Left ventricle myocardium inferior (tissue), 1 donor: Measurements from ENCODE around the gene CYP26C1. TPM values are rescaled to one million over a fixed set of nuclear protein-coding genes. Genes with fewer than 3 reads are reported as not detected.

Experiments
- DNase-seq: peaks from one replicate; pipeline ENCODE4 v3.0.0-alpha.2; 2020
- H3K27ac ChIP-seq: fragments of 200-600 bp; replicated peaks from 2 replicates; pipeline ENCODE4 v1.8.0; 2021
- H3K27me3 ChIP-seq: fragments of 200-600 bp; 2 replicates; pipeline ENCODE4 v1.8.0; 2021; ENCODE audit warnings: low read depth
- H3K36me3 ChIP-seq: fragments of 200-600 bp; 2 replicates; pipeline ENCODE4 v1.8.0; 2021
- H3K4me1 ChIP-seq: fragments of 200-600 bp; 2 replicates; pipeline ENCODE4 v1.8.0; 2021
- H3K4me3 ChIP-seq: fragments of 200-600 bp; 2 replicates; pipeline ENCODE4 v1.8.0; 2021; ENCODE audit warnings: mild to moderate bottlenecking, moderate library complexity
- H3K9me3 ChIP-seq: fragments of 200-600 bp; replicated peaks from 2 replicates; pipeline ENCODE4 v1.8.0; 2021
- intact Hi-C: fragments of 100-400 bp; cut with micrococcal nuclease; formaldehyde crosslinking; loops from one replicate; pipeline ENCODE4 v1.11.0; 2022
- total RNA-seq: library from RNA; stranded (reverse); fragmentation: NEBNext Ultra II Directional; extraction: Animal tissue kit (Norgen Biotek cat#: 25700); gene quantifications from one replicate; pipeline ENCODE4 v1.2.1, GENCODE V29; 2021
- TF ChIP-seq, protein P1 (sequence below): fragments of 200-600 bp; IDR thresholded peaks from 2 replicates; pipeline ENCODE4 v1.8.0; 2021; ENCODE audit warnings: antibody characterized with exemption, mild to moderate bottlenecking, borderline replicate concordance
- donor health status: DM: no; HTN: yes; CAD: no; lungs with severe emphysema.

The CYP26C1 gene
- total RNA-seq, 1 donor from 2014 or later, result not detected

DNA sequence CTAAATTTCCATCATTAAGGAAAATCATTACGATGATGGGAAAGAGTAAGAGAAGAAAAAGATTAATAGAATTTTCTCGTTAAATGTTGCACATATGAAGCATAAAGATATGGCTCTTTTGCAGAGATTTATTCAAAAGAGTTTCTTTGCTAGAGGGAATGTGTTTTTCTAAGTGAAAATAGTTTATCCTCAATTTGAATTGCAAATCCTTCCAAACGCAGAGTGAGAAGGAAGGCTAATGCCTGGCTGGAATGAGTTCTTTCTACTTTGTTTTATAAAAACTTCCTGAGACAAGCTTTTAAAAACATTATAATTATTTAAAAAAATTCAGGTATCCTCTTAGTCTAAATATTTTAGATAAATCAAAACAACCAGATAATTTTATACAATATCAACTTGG lies 27.2 kb downstream of the CYP26C1 start:
- H3K27me3 ChIP-seq, result peaks cover 36% of the 10 kb centered on the region
- no peaks in the 10 kb centered on the region for H3K9me3 ChIP-seq
- DNase-seq, result no peak
- H3K36me3 ChIP-seq, result no peaks in the 10 kb centered on the region
- H3K4me3 ChIP-seq, result no peak overlapping the region
- TF ChIP-seq, protein P1, sequence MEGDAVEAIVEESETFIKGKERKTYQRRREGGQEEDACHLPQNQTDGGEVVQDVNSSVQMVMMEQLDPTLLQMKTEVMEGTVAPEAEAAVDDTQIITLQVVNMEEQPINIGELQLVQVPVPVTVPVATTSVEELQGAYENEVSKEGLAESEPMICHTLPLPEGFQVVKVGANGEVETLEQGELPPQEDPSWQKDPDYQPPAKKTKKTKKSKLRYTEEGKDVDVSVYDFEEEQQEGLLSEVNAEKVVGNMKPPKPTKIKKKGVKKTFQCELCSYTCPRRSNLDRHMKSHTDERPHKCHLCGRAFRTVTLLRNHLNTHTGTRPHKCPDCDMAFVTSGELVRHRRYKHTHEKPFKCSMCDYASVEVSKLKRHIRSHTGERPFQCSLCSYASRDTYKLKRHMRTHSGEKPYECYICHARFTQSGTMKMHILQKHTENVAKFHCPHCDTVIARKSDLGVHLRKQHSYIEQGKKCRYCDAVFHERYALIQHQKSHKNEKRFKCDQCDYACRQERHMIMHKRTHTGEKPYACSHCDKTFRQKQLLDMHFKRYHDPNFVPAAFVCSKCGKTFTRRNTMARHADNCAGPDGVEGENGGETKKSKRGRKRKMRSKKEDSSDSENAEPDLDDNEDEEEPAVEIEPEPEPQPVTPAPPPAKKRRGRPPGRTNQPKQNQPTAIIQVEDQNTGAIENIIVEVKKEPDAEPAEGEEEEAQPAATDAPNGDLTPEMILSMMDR, result no peak
- no peaks in the 10 kb centered on the region for H3K4me1 ChIP-seq
- intact Hi-C loops, result no loop called here
- no peak overlapping the region for H3K27ac ChIP-seq

DNA sequence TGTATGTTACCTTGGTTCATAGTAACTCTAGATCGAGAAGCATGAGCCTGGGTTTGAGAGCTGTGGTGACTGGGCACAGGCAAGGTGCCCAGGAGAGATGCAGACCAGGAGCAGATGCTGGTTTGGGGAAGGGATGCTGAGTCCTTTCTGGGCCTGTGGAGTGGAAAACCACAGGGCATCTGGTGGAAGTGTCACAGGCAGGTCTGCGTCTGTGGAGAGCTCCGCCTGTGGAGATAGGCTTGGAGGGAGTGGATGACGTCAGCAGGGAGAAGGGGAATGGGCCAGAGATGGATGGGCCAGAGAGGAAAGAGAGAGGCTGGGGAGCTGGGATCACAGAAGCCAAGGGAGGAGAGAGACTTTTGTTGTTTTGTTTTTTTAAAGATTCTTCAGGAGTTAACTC lies 27.9 kb downstream of the CYP26C1 start:
- no peaks in the 10 kb centered on the region for H3K4me1 ChIP-seq
- DNase-seq, result no peak

DNA sequence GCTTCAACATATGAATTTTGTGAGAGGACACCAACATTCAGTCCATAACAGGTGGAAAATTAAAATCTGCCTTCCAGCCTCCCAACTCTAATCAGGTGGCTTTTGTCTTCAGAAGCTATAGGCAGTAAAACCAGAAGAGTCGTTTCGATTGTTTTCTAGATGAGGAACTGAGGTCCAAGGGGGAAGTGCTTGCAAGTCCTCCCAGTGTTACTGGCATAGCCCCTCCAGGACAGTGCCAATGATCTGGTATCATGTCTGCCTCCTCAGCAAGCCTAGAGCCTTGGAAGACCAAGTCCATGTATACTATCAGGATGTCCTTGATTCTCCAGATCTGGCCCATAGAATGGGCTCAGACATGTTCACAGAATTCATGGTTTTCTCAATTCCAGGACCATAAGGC lies 30.0 kb downstream of the CYP26C1 start:
- no peaks in the 10 kb centered on the region for H3K9me3 ChIP-seq
- H3K36me3 ChIP-seq, result no peaks in the 10 kb centered on the region
- DNase-seq, result no peak
- no peak overlapping the region for H3K4me3 ChIP-seq
- intact Hi-C loops, result no loop called here
- TF ChIP-seq, protein P1, result no peak
- peaks cover 36% of the 10 kb centered on the region for H3K27me3 ChIP-seq
- no peaks in the 10 kb centered on the region for H3K4me1 ChIP-seq
- H3K27ac ChIP-seq, result no peak overlapping the region

More for the DNA sequence above, 27.9 kb downstream of the CYP26C1 start:
- no peaks in the 10 kb centered on the region for H3K36me3 ChIP-seq
- H3K27me3 ChIP-seq, result peaks cover 36% of the 10 kb centered on the region
- H3K9me3 ChIP-seq, result no peaks in the 10 kb centered on the region
- no peak overlapping the region for H3K27ac ChIP-seq
- no peak overlapping the region for H3K4me3 ChIP-seq
- intact Hi-C loops, result no loop called here
- TF ChIP-seq, protein P1, result no peak

DNA sequence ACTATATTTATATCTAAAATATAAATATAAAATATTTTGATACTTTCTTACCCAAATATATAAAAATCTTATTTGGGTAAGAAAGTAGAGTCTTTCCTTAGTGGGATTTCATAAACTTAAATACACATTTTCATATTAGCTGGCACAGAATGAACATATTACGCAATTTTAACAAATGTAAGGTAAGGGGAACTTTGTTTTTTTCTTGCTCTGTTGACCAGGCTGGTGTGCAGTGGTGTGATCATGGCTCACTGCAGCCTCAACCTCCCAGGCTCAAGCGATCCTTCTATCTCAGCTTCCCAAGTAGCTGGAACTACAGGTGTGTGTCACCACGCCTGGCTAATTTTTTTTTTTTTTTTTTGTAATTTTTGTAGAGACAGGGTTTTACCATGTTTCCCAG lies 31.4 kb downstream of the CYP26C1 start:
- intact Hi-C loops, result no loop called here
- no peak for DNase-seq
- Histone ChIP-seq H3K4me3 (no peak overlapping the region), H3K4me1 (no peaks in the 10 kb centered on the region), H3K9me3 (no peaks in the 10 kb centered on the region), H3K27ac (no peak overlapping the region), H3K36me3 (no peaks in the 10 kb centered on the region), H3K27me3 (peaks cover 27% of the 10 kb centered on the region)
- TF ChIP-seq, protein P1, result no peak

DNA sequence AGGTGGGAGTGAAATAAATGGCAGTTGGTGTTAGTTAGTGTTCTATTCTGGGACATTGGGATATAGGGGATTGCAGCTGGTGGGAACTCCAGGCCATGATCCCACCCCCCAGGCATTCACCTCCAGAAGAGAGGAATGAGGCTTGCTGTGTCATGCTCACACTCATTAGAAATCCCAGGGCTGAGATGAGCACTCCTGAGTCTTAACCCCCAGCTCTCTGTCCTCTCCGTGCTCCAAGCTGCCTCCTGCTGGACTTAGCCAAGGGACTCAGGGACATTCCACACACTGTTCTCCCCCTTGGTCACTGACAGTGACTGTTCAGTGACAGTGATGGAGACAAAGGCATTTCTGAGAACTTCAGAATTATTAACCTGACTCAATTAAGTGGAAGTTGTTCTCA lies 34.6 kb downstream of the CYP26C1 start:
- Histone ChIP-seq H3K27me3 (peaks cover 22% of the 10 kb centered on the region), H3K27ac (no peak overlapping the region), H3K4me1 (no peaks in the 10 kb centered on the region), H3K36me3 (no peaks in the 10 kb centered on the region), H3K9me3 (no peaks in the 10 kb centered on the region), H3K4me3 (no peak overlapping the region)
- intact Hi-C loops, result no loop called here
- DNase-seq, result no peak
- TF ChIP-seq, protein P1, result no peak

DNA sequence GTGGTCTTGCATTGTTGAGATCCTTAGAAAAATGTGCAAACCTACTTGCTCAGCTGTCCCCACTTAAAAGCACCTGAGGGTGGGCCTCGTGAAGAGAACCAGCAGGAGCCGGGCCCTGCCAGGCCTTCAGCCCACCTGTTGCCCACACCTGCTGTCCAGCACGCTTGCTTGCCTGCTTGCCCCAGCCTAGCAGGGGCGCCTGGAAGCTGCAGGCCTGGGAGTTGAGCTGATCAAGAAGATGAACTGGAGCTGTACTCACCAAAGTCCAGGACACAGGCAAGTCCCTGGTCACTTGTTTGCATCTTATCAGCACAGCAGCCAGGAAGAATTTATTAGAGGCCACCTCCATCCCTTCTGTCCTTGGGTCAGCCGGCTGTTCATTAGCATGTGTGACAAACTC lies 36.3 kb downstream of the CYP26C1 start:
- intact Hi-C loops, result no loop called here
- H3K9me3 ChIP-seq, result no peaks in the 10 kb centered on the region
- H3K36me3 ChIP-seq, result no peaks in the 10 kb centered on the region
- TF ChIP-seq, protein P1, result no peak
- peaks cover 7% of the 10 kb centered on the region for H3K27me3 ChIP-seq
- DNase-seq, result no peak
- H3K4me3 ChIP-seq, result no peak overlapping the region
- H3K27ac ChIP-seq, result no peak overlapping the region
- H3K4me1 ChIP-seq, result no peaks in the 10 kb centered on the region
